HG03558 (cell line): ENCODE results near the gene BMP8A.
"Not testable (repeated sequence)": the region's sequence is repeated elsewhere in the genome, so short reads cannot be mapped to it uniquely, and the experiment has no call there.

Experiments used
- ATAC-seq: cut with Tn5 transposase; IDR thresholded peaks from one replicate; pipeline ENCODE4 v1.9.1; 2021; ENCODE audit warnings: moderate number of reproducible peaks; ENCODE audit not compliant: unreplicated experiment; ENCODE audit errors: extremely low read depth

The BMP8A gene

DNA sequence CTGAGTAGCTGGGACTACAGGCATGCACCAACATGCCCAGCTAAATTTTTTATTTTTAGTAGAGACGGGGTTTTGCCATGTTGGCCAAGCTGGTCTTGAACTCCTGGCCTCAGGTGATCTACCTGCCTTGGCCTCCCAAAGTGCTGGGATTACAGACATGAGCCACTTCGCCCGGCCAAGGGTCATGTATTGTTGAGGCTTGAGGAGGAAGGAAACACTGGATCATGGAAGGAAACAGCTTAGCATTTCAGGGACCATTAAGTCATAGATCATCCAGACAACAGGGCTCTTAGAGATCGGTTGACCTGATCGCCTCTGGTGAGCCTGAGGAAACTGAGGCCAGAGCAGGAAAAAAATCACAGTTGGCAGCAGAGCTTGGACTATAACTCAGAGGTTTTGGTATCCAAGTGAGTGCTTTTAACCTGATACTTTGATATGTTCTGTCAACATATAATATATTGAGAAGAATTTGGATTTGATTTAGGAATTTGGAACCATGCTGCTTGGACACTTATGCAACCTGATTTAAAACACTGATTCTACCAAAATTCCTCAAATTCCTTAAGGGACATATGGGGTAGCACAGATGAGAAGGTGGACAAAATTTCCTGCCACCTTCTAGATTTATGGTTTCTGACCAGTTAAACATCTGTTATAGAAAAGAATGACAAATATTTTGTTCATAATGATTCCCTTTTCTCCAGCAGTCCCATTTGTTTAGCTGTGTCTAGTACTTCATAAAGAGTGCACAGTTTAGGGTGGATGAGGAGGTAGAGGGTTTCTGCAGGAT, 13.1 kb upstream of the BMP8A start:
- no peak for ATAC-seq

DNA sequence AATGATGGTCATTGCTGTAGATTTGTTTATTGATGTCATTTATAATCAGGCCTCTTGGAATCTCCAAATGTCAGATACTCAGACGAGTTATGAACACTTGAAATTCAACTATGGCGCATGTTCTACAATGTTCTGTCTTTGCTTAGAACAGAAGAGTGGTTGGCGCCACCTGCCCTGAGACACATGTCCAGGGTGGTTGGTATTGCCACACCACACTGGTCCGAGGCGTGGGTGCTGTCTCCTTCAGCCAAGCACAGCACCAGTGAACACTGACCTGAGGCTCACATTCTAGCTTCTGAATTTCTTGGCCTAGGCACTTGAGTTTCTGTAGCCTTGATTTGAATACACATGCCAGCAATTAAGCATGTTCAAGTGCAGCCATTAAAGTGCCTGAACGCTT, 10.1 kb upstream of the BMP8A start:
- ATAC-seq, result no peak

DNA sequence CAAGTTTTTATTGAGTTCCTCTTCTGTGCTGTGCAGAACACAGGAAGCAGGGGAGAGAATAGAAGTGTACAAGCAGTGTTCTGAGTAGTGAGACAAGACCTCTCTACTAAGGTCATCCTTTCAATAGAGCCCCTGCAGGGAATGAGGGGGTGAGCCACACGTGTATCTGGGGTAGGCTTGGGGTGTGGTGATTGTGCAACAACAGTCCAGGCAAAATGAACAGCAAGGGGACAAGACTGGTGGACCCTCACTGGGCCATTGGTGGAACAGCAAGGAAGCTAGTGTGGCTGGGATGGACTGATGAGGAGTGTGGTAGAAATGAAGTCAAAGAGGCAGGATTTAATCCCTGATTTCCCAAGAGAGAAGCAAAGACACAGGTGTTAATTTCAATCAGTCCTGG, 8.2 kb upstream of the BMP8A start:
- ATAC-seq, result no peak

DNA sequence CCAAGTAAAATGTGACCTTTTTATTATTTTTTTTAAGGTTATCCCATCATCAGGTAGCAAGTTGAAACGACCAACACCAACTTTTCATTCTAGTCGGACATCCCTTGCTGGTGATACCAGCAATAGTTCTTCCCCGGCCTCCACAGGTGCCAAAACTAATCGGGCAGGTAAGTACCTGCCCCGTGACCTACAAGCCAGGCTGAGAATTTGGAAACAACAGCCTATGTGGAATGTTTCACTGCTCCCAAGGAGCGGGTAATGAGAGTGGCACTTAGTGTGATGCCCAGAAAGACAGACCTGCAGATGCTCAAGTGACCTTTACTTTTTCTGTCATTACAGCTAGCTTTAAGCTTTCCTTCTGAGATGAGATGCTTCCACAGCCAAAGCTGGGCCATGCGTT, 6.9 kb upstream of the BMP8A start:
- no peak for ATAC-seq

DNA sequence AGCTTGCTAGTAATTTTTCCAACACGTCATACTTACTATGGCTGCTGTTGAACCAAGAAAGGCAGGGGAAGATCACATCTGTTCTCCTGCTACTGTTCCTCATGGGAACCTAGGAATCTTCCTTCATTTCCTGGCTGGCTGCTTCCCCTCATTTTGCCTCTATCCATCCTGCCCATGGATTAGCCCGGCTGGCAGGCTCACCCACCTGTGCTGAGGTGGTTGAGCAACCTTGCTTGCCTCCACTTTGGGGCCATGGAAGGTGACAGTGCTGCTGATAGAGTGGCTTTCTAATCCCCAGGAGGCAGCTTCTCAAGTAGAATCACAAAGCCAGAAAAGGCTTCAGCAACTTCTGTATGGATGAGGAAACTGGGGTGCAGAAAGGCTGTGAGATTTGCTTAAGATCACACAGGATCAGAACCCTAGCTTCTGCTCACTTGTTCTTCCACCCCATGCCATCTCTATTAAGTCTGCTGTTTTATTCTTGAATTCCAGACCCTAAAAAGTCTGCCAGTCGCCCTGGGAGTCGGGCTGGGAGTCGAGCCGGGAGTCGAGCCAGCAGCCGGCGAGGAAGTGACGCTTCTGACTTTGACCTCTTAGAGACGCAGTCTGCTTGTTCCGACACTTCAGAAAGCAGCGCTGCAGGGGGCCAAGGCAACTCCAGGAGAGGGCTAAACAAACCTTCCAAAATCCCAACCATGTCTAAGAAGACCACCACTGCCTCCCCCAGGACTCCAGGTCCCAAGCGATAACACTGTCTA, 6.2 kb upstream of the BMP8A start:
- ATAC-seq, result no peak

DNA sequence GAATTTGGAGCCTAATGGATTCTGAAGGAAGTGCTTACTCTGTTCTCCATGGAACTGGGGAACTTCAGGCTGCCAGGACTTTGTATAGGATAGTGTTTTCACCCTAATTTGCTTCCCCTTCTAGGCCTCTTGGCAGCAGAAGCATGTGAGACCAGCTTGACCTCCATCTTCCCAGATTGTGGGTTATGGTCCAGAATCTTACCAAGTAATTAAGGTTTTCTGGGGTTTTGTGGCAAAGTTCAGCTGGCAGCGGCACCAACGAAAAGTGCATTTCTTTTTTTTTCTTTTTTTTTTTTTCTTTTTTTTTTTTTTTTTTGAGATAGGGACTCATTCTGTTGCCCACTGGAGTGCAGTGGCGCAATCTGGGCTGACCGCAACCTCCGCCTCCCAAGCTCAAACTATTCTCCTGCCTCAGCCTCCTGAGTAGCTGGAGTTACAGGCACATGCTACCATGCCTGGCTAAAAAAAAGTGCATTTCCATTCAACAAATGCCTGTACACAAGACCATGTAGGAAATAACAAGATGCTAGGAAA, 3.4 kb upstream of the BMP8A start:
- ATAC-seq, result no peak

DNA sequence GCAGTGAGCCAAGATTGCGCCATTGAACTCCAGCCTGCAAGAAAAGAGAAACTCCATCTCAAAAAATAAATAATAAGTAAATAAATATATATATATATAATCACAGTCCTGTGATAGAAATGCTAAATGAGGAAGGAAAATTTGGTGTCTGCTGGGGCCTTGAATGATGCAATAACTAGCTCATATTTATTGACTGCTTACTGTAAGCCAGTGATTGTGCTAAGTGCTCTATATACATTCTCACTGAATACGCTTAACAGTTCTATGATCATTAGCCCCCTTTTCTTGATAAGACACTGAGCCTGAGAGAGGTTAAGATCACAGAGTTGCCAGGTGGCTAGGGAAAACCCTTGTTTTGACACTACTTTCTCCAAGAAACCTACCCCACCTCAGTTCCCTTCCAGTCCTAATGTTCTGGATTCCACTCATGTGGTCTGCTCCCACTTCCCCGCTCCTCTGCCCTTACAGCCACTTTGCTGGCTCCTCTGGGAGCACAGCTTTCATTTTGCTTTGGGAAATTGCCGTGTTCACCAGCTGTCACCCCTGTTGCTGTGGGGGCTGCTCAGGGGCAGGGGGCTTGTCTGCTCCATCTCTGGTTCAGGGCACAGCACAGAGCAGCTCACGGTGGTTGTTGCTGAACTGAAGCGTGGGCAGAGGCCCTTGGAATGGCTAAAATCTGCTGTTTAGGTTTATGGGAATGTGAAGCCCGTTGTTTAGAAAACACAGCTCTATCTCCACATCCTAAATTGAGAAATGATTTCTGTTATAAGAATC, 2.5 kb upstream of the BMP8A start:
- no peak for ATAC-seq

DNA sequence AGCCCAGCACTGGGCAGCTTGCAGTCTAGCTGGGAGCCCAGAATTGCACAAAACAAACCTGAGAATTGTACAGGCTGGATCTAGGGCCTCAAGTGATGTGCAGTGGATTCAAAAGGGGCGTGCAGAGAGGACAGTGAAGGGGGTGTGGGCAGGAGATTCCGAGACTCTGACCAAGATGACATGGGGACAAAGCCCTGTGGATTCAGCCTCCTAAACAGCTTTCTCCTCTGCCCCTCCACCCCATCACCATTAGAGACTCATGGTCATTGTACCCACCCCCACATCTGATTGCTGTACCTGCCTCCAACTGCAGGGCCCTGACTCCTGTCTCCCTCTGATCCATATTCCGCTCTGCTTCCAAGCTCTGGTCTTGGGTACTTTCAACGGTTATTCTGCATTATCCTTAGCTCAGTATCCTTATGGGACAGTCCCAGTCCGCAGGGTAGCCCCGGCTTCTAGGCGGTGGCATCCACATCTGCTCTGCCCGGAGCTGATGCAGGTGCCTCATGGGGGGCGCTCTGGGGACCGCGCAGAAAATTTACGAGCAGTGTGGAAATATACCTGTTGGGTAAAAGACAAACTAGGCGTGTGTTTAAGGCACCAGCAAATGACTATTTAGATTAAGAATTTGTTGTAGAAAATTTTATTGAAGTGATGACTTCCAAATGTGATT, 1.7 kb upstream of the BMP8A start:
- ATAC-seq, result no peak

DNA sequence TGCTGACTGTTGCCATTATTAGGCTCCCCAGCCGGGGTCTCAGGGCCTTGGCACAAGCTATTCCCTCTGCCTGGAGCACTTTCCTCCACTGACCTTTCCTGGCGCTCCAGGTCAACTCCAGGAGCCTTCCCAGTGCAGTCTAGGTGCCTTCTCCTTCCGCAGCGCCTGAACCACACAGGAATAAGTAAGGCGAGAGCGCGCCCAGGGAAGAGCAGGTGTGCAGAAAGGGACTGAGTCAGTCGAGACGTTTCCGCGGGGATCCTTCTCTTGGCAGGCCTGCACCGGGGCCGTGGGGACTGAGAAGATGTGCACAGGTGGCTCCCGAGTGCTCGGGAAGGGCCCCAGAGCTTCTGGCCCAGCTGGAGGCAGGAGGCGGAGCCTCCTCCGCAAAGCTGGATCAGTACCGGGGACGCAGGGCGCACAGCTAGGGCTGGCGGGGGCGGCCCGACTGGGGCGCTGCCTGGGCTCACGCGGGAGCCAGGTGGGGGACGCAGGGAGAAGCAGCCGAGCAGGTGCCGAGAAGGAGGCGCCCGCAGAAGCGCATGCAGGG, 765 bp upstream of the BMP8A start:
- ATAC-seq, result no peak

DNA sequence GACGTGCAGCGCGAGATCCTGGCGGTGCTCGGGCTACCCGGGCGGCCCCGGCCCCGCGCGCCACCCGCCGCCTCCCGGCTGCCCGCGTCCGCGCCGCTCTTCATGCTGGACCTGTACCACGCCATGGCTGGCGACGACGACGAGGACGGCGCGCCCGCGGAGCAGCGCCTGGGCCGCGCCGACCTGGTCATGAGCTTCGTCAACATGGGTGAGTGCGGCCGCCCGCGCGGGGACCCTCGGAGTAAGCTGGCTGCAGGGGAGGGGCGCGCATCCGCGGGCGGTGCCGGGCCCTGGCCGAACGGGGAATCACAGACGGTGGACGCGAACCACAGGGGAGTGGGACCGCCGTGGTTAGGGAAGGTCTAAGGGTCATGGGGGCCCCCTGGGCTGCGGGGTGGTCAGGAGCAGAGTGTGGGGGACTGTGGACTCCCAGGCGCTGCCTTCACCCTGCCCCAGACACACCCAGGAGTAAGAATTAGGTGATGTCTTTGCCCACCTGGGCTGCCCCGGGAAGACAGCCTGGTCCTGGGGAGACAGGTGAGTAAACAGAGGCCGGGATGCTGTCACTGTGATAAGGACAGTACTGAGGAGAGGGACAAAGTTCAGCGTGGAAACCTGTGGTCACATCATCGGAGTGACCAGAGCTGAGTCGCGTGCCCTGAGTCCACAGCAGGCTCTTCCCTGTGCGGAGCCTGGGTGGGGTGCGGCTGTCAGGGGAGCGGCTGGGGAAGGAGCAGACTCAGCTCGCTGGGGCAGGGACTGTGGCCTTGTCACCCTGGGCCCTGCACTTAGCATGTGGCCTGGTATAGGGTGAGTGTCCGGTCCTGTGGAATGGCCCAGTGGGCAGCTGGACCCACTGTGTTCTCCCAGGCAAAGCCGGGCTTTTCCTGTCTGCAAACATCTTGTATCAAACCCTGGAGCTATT, 944 bp downstream of the BMP8A start:
- ATAC-seq, result not testable (repeated sequence)

DNA sequence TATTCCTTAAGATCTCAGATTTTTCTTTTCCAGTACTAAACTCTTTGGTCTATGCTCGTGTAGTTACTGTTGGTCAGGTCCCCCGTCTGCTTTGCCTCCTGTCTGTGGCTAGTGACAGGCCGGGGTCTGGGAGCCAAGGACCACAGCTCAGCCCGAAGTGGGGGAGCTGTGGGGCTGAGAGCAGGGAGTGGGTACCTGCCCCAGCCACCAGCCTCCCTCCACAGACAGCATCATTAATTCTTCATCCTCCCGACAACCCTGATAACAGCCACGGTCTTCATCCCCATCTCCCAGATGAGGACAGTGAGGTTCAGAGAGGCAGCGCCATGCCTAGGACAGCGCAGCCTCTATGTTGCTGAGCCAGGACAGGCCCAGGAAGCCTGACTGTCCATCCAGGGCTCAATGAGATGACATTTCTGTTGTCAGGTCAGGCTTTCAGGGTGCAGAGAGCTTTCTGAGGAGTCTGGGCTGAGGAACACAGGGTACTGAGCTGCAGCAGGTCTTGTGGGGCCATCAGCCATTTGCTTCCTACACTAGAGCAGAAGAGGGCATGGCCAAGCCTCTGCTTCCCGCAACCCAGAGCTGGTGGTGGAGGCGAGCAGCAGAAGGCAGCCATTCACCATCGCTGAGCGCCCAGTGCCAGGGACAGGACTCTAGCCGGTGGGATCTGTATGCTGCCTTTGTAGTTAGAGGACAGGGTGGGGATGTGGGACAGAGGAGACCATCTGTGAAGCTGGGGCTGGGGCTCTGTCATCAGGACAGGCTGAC, 1.8 kb downstream of the BMP8A start:
- ATAC-seq, result not testable (repeated sequence)

DNA sequence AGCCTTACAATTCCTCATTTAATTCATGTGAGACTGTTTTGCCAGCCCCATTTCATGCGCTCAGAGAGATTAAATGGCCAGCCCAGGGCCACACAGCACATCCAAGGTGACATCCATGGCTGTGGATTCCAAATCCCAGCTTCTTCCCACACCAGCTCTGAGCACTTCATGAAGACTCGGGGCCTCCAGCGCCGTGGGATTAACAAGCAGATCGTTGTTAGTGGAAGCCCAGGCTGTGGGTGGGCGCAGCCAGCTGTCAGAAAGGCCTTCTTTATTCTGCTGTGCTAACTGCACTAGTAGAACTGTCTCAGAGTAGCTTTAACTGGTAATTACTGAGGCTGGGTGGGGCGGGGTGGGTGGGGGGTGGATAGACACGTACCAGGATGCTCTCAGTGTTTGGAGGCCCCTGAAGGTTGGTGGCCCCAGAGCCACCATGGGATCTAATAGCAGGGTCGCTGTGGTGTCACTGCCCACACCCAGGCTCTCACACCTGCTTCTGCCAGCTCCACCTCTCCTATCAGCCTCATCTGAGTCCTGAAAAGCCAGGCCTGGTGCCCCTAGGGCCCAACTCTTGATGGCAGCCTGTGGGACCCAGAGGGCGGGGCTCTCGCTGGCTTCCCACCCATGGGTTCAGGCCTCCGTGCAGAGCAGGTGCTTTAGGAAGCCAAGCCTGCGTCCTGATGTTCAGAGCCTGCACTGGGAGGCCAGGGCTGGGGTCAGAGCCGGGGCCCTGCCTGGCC, 3.4 kb downstream of the BMP8A start:
- no peak for ATAC-seq

DNA sequence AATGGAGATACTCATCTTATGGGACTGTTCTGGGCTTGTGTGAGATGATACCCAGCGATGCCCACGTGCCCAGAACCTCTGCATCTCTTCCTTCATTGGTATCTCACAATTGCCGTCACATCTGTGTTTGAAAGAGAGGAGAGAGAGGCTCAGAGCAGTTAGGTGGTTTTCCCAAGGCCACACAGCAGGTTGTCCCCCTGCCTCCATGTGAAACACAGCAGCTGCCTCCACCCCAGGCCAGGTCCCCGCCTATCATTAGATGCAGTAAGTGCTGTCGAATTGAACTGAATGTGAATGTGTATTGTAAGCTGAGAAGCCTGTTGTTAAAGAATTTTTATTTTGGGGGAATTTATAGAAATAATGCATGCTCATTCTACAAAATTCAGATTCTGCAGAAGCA, 5.1 kb downstream of the BMP8A start:
- not testable (repeated sequence) for ATAC-seq

DNA sequence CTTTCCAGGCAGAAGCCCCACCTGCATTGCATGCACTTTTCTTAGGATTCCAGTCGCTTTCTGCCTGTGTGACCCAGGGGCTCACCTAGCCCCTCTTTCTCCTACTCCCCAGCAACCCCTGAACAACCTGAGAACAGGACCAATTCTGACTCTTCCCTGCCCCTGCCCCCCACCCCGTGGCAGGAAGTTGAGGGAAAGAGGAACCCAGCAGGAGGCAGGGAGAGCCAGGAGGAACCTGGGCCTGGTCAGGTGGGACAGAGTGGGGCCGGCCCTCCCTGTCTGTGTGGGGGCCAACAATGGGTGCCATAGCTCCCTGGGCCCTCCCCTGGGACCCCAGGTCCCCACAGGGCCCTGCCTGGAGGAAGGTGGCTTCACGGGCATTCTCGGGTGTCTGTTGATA, 6.1 kb downstream of the BMP8A start:
- ATAC-seq, result no peak

DNA sequence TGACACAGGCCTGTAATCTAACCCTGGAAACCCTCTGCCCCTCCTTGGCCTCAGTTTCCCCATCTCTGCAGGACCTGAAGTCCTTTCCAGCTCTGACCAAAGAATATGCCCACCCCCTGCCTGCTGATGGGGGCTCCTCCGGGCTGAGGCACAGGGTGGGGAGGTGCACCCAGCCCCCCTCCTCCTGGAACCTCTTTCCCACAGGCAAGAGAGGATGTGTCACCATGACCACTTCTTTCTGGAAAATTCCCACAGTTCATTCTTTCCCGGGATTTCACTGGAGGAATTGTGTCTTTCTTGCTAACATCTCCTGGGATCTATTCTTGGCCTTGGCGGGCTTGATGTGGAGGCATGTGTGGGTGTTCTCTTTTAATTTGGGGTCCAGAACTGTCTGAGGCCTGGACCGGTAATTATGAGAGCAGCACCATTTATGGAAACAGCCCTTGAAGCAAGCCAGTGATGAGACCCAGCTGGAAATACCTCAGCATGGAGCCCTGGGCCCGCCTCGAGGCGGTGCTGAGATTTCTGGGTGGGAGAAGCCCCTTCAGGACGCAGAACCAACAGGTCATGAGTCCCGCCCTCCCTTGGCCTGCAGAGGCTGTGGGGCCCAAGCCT, 6.8 kb downstream of the BMP8A start:
- ATAC-seq, result not testable (repeated sequence)

DNA sequence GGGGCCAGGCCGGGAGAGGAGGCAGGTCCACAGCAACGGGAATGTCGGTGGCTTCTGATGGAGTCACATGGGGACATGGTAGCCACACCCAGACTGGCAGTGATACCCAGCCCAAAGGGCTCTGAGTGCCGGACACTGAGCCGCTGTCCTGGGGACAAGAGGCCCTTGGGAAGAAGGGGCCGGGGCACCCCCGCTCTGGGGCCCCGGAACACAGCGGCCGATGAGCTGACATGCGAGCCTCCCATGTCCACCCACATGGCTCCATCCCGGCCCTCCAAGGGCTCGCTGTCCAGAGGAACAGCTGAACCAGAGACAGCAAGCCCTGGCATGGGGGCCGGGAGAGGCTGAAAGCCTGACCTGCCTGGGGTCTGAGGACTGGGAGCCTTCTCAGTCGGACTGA, 7.4 kb downstream of the BMP8A start:
- not testable (repeated sequence) for ATAC-seq

DNA sequence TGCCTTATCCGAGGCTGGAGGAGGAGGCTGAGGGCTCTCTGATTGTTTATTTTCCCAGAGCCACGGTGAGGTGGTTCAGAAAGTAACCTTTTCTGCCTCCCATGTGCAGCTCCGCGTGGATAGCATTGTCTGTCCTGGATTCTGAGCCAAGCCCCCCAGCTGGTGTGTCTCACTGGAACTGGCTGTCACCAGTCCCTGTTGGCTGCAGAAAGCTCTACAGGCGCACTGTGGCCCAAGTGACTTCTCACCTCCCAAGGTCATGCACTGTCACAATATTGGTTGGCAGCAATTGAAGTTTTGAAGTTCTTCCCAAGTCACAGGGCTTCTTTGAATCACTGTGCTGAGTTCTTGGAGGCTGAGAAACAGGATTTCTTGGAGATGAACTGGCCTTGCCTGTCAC, 8.2 kb downstream of the BMP8A start:
- ATAC-seq, result no peak
